Measurements from ENCODE around the gene TMEM43.
A peak's percentile ranks its signal among the peaks of the same experiment; 100 is the strongest.

The TMEM43 gene

DNA sequence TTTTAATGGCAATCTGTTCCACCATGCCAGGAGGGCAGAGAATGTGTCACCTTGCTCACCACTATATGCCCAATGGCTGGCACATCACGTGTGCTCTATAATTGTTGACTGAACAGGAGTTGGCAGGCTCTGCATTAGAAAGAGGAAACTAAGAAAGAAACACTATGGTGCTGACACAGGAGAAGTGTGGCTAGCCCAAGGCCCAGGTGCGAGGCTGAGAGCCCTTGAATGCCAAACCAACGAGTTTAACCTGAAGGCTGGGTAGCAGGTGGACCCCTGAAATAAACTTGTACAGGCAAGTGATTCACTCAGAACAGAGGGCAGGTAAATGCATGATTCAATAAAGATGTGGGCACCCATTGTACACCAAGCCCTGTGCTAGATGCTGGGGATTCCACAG is 2.6 kb upstream of the TMEM43 start:
- no peak for DNase-seq (ENCODE audit: low spot score)

DNA sequence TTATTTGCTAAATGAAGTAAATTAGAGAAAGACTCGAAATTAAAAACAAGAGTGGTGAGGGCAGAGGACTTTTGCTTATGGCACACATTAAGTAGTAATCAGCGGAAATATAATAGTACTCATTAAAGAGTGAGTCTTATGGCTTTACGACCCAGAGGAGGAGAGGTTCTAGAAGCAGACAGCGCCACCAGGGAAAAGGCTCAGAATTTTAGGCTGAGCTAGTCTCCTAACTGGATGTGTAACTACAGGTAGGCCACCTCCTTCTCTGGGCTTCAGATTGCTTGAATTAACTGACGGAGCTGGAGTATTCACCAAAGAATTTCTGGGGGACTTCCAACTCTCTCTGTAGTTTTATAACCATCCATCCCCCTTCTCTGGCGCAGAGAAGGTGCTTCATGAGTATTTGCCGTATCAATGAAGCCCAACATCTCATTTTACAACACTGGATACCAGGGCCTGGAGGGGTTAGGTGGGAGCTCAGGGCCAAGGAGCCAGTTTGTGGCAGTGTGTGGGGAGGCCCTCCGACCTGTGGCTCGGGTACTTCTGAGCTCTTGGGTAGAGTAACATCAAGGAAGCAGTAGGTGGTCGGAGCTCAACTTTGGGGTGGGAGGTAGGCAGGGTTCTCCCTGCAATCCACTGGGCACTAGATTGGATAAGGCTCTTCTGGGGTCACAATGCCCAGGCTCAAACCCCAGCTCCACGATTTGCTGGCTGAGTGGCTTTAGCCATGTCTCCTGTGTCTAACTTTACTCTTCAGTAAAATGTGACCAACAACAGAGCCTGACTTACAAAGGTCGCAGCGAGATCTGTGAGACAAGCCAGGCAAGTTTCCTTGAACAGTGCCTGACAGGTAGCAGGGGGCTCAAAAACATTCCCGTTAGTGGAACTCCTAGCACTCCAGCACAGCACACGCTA is 1.3 kb upstream of the TMEM43 start:
- no peak for DNase-seq (ENCODE audit: low spot score)

DNA sequence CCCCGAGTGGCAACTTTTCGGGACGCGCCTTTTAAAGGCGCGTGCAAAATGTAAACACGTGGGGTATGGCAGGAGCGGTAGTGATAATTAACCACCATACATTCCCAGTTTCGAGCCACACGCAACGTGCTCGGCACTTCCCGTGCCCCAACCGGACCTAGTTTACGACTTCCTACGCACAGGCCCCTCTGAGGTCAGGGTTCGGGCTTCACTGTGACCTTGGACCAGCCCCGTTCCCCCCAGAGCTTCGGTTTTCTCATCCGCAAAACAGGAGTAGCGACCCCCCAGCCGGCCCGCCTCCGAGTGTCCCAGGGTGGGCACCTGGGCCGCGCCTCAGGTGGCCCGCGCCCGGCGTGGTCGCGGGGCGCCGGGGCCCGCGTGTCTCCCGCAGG is 633 bp upstream of the TMEM43 start:
- peak; percentile 56 for DNase-seq (ENCODE audit: low spot score)

DNA sequence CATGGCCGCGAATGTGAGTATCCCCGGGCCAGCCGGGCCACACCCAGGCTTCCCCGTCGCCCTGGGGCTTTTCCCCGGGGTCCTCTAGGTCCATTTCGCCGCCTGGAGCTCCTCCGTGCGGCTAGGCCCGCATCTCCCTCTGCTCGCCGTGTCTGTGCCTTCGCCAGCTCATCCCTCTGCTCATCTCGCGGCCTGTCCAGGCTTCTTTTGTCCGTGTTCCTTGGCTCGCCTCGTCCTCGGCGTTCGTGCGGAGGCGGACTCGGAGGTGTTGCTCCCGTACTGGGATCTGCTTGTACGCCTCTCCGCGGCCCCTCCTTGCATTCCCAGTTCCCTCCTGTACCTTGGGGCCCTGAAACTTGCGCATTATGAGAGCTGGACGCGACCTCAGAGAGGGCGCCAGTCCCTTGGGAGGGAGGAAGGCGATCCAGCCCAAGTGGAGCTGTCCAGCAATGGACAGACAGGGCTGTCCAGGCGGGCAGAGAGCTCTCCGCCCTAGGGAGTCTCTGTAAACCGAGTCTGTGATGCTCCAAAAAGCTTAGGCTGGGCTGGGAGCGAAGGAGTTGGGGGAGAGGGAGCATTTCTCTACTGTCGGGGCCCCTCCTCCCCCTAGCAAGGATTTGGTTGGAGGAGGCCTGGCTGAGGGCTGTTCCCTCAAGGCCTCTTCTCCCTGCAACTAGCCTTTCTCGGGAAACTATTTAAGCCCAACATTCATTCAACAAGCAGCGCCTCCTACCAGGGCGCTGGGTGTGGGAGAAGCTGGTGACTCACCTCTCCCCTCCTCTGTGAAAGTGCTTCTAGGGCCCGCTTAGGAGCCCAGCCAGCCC is 553 bp downstream of the TMEM43 start:
- DNase-seq (ENCODE audit: low spot score) = peak; percentile 89

DNA sequence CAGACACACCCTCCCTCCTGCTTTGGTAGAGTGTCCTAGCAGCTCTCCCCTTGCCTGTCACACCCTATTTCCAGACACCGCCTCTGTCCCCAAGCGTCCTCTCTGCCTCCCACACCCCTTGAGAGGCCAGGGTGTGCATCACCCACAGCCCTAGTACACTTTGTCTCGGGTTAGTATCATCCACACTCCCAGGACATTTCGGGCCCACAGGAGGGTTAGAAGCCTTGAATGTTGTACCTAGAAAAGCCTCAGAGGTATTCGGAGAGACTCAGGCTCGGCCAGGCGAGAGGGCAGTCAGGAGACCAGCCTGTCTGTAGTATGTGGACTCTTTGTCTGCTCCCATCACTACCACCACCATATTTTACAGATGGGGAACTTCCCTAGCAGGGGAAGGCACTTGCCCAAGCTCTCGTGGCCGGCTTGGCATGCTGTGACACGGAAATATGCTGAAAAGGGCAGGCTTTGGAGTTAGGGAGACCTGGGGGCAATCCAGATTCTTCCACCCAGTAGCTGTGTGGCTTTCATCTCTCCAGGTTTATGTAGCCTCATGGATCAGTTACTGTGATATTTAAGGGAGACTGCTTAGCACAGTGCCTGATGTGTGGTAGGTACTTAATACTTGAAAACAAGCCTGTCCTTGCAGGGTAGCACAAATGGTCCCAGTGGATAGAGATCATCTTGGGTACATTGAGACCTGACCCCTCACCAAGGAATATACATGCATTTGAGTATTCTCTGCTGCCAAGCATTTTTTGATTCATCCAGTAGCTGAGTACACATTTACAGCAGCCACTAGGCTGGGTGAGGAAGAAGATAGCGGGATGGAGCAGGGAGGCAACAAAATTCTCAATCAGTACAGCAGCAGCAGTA is 1.4 kb downstream of the TMEM43 start:
- DNase-seq (ENCODE audit: low spot score) = no peak

DNA sequence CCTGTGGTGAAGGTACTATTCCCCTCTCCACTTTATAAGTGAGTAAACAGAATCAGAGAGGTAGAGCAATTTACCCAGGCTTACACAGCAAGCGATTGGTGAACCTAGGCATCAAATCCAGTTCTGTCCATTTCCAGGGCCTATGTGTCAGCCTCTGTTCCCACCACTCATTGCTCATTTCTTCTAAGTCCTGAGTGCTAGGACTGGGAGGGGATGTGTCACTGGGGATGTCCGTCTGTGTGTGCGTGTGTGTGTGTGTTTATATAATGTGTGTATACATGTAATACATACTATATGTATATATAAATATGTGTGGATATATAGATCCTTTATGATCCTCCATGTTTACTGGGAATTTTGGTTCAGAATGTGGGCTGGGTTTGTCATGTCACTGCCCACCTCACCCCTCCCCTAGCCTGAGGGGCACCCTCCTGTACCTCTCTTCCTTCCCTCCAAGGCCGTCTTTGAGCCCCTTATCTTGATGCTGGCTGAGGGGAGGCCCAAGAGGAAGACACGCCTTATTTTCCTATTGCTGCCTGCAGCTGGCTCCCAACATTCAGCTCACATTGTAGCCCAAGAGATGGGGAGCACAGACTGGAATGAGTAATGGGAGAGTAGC is 2.1 kb downstream of the TMEM43 start:
- DNase-seq (ENCODE audit: low spot score) = no peak

DNA sequence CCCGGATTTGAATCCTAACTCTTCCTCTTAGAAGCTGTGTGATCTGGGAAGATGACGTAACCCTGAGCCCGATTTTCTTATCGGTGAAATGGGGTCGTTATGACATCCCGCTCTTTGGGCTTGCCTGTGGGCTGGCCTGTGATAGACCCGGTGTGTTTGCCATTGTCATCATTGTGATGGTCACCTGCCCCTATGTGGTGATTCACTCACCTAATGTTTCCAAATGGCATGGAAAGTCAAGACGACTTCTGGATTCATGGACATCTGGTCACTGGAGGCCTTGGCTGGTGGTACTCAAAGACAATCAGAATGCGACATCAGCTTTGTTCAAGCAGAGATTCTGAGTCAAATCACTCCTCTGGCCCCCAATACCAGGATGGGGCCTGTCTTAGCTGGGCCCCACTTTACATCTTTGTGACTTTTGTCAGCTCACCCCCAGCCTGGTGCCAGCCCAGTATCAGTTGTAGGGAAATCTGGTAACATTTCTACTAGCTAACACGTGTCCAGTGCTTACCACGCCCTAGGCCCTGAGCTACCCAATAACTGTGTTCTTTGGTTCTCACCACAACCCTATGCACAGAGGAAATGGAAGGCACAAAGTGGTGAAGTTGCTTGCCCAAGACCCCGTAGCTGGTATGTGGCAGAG is 2.8 kb downstream of the TMEM43 start:
- DNase-seq (ENCODE audit: low spot score) = no peak

DNA sequence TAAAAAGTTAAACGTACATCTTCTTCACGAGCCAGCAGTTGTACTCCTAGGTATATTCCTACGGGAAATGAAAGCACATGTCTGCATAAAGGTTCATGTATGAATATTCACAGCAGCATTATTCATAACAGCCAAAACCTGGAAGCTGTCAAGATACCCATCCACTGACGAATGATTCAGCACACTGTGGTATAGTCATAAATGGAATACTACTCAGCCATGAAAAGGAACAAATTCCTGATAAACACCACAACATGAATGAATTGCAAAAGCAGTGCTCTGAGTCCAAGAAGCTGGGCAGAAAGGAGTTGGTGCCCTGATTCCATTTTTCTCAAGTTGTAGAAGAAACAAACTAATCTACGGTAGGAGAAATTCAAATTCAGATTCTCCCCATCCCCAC is 3.9 kb downstream of the TMEM43 start:
- DNase-seq (ENCODE audit: low spot score) = no peak

DNA sequence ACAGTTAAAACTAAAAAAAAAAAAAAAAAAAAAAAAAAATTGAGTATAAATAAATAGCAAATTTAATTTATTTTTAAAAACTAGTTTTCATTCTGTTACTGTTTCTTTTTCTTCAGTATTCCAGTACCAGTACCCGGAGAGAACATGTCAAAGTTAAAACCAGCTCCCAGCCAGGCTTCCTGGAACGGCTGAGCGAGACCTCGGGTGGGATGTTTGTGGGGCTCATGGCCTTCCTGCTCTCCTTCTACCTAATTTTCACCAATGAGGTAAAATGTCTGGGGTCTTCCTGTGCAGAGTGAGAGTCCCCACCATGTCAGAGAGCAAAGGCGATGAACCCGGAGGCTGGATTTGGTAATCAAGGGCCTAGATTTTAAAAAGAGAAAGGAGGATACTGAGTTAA is 4.4 kb downstream of the TMEM43 start:
- no peak for DNase-seq (ENCODE audit: low spot score)

DNA sequence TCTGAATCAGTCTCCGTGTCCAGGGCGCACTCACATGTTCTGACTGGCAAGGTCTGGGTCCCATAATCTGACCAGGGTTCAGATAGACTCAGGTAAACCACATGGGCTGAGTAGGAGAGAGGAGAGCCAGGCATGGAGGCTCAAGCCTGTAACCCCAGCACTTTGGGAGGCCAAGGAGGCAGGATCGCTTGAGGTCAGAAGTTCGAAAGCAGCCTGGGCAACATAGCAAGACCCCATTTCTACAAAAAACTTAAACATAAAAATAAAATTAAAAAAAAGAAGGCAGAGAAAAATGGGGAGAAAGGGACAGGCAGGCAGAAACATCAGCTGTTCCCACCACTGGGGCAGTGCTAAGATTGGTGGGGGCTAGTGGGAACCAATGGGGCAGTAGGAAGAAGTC is 5.4 kb downstream of the TMEM43 start:
- no peak for DNase-seq (ENCODE audit: low spot score)

DNA sequence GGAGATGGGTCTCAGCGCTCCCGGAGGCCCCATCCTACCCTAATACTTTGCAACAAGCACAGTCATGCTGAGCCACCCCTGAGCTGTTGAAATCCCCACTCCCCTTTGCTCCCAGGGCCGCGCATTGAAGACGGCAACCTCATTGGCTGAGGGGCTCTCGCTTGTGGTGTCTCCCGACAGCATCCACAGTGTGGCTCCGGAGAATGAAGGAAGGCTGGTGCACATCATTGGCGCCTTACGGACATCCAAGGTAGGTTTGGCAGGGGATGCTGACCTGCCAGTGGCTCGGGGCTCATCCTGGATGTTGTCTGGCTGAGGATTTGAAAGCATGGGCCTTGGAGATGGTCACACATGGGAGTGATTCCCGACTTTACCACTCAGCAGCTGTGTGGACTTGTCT is 5.9 kb downstream of the TMEM43 start:
- DNase-seq (ENCODE audit: low spot score) = no peak

DNA sequence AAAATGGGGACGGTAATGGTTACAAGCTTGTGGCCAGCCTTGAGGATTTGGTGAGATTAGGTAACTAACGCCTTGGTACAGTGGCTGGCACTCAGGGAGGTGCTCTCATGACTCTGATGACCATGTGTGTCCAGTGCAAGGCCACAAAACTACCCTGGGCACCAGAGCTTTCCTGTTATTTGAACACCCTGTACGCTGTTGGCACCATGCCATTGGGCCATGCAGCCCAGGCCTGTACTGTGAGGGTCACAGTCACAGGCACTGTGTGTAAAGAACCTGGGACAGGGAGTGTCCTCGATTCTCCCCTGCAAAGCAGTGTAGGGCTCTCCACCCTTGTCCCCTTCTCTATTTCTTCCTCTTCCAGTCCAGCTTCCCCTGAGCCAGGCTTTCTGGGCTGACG is 6.3 kb downstream of the TMEM43 start:
- DNase-seq (ENCODE audit: low spot score) = no peak

DNA sequence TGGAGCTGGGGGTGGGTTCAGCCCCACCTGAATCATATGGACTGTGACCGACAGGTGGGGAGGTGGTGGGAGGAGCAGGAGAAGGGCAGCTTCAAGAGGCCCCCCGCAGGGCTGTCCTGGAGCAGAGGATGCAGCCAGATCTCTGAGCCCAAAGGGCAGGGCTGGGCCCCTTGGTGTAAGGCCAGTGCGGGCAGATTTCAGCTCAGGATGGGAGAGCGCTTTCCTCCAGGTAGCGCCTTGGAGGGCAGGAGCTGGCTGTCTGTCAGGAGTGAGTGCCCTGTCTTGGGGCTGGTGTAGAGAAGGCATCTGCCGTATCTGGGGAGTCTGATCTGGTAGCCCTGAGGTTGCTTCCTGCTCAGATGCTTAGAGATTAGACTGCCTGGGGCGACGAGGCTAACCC is 7.3 kb downstream of the TMEM43 start:
- DNase-seq (ENCODE audit: low spot score) = no peak

DNA sequence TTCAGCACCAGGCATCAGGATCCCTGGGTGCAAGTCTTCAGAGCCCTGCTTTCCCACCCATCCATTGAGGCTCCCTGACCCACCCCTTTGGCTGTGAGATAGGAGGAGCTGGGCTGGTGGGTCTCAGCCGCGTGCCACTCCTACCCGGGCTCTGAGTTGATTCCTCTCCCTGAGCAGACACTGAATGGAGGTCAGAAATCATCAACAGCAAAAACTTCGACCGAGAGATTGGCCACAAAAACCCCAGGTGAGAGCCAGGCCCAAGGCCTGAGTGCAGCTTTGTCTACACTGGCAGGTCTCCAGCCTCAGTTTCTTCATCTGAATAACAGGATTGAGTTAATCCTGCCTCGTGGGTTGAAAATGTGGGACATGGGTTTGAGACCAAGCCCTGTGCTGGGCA is 7.8 kb downstream of the TMEM43 start:
- DNase-seq (ENCODE audit: low spot score) = no peak

DNA sequence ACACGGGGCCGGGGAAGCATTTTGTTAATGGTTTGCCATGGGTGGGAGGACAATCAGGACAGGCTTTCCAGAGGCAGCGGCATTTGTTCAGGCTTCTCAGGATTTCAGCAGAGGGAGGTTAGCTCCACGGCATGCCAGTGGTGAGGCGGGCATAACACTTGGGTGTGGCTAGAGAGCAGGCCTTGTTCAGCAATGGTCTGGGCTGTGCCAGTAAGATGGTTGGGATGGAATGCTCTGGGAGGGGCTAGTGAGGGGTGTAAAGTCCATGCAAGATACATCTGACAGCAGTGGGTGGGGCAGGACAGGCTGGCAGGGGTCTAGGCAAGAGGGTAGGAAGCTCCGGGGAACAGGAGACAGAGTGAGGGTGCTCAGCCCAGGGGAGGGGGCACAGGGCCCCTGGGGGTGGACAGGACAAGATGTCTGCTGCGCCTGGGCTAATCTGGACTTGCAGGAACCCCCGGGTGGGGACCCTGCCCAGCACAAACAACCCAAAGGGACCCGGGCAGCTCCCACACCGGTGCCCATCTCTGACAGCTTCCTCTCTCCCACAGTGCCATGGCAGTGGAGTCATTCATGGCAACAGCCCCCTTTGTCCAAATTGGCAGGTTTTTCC is 8.4 kb downstream of the TMEM43 start:
- no peak for DNase-seq (ENCODE audit: low spot score)

DNA sequence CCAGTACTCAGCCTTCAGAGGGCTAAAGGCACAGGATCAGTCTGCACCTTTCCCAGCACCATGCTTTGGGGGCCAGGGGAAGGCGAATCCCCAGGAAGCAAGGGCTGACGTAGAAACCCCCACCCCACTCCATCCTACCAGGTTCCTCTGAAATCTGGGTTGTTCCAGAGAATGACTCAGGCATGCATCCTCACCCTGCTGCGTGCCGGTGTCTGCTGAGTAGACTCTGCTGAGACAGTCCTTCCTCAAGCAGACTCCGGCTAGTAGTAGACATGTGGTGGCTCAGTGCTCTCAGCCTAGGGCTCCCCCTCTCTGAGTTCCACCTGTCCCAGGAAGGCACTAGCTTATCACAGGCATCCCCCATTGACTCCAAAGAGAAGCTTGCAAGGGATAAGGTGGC is 9.0 kb downstream of the TMEM43 start:
- DNase-seq (ENCODE audit: low spot score) = no peak

DNA sequence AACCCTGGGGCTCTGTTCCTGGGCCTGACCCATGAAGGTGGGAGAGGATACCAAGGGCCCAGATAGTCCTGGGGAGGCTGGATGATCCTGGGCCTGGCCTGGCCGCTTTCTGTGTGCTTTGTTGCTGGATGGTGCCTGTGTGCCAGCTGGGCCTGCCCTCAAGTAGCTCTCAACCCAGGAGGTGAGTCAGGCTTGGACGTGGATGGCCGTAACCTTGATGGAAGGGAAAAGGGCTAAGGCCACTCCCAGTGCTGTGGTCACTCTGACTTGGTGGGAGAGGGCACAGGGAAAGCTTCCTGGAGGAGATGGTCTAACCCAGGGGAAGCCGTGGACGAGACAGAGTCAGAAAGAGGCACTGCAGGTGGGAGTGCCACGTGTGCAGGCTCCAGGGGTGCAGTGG is 9.4 kb downstream of the TMEM43 start:
- DNase-seq (ENCODE audit: low spot score) = no peak

DNA sequence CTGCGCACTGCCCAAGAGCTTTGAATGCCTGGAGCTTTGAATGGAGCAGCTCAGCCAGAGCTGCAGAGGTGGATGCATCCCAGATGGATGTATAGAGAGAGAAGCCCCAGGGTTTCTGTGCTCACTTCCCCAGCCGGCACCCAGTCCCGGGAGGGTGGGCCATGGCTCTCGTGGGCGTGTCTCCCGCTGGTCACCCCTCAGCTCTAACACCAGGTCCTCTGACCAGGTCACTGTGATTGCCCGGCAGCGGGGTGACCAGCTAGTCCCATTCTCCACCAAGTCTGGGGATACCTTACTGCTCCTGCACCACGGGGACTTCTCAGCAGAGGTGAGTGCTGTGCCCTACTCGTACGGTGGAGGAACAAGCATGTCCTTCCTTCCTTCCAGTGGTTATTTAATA is 10.7 kb downstream of the TMEM43 start:
- no peak for DNase-seq (ENCODE audit: low spot score)

DNA sequence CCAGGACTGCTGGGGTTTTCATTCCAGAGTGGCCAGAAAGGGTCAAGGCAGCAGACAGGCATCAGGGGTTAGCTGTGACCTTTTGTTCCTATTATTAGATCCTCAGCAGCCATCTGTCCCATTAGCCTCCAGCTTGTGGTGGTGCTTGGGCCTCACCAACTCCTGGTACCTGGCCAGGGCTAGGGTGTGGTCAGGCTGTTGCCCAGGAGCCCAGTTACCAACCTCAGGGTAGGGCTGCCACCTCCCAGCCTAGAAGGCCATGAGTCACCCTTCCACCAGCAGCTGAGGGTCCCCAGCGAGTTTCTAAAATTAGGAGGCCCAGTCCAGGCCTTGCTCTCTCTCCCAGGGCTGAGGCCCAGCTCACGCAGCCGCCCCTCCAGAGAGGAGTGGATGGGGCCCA is 12.2 kb downstream of the TMEM43 start:
- DNase-seq (ENCODE audit: low spot score) = peak; percentile 38

DNA sequence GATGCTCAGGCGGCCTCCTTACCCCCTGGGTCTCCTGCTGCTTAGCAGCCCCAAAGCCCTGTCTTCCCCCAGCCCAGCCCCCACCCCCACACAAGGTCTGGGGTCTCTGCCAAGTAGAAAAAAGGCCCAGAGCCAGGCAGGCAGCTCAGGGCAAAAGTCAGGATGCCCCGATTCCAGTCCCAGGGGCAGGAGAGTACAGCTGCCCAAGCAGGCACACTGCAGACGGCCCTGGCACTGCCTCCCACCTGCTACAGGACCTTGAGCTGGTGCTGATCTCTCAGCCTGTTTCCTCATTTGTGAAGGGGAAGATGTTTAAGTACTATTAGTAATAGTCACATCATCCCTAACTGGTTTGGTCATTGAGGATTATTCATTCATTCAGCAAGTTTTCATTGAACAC is 12.6 kb downstream of the TMEM43 start:
- no peak for DNase-seq (ENCODE audit: low spot score)

Measured in AG20443 (cell line).